HL-60 (cell line): ENCODE data around the gene TUBGCP2.

ENCODE experiments used
- DNase-seq, 2 experiments: peaks; one replicate each; pipeline ENCODE4 v3.0.0-alpha.2; 2010 to 2020; ENCODE audit warnings: low read depth in 1 of 2, low spot score in 1 of 2
- H3K27ac ChIP-seq: fragments of 250-450 bp; sonication (Bioruptor Pico); replicated peaks from 2 replicates; pipeline ENCODE4 v1.5.1; 2020; ENCODE audit warnings: mild to moderate bottlenecking, moderate library complexity
- H3K27me3 ChIP-seq: fragments of 250-450 bp; sonication (Bioruptor Pico); 2 replicates; pipeline ENCODE4 v1.5.1; 2021; ENCODE audit warnings: mild to moderate bottlenecking, moderate library complexity; ENCODE audit not compliant: insufficient read depth, poor library complexity, severe bottlenecking
- H3K4me3 ChIP-seq: replicated peaks from 2 replicates; pipeline ENCODE4 v1.5.1; 2011; ENCODE audit warnings: mild to moderate bottlenecking, control low read depth, low read length; ENCODE audit not compliant: insufficient read depth
- CTCF ChIP-seq: IDR thresholded peaks from one replicate; pipeline ENCODE4 v1.5.1; 2011; ENCODE audit warnings: low read length, control low read depth, inconsistent platforms; ENCODE audit not compliant: insufficient read depth
- GABPA ChIP-seq: IDR thresholded peaks from 2 replicates; pipeline ENCODE4 v1.6.1; 2012; ENCODE audit warnings: low read depth
- POLR2AphosphoS5 ChIP-seq: IDR thresholded peaks from 2 replicates; pipeline ENCODE4 v1.6.1; 2012; ENCODE audit warnings: low read depth
- REST ChIP-seq: IDR thresholded peaks from 2 replicates; pipeline ENCODE4 v1.6.1; 2012; ENCODE audit warnings: low read depth; ENCODE audit not compliant: insufficient replicate concordance
- SPI1 ChIP-seq: IDR thresholded peaks from 2 replicates; pipeline ENCODE4 v1.6.1; 2012; ENCODE audit warnings: low read depth, mild to moderate bottlenecking, borderline replicate concordance

TUBGCP2 gene

GRCh38 chr10:133326745-133327650 lies 18.3 kb upstream of the TUBGCP2 start:
- H3K4me3 ChIP-seq, result no peak overlapping the region
- H3K27me3 ChIP-seq, result peaks cover 36% of the 10 kb centered on the region
- DNase-seq, result no peak
- TF ChIP-seq REST (no peak), POLR2AphosphoS5 (no peak), CTCF (no peak), GABPA (no peak), SPI1 (no peak)
- H3K27ac ChIP-seq, result no peak overlapping the region

GRCh38 chr10:133326223-133326551 lies 17.5 kb upstream of the TUBGCP2 start:
- Histone ChIP-seq H3K4me3 (no peak overlapping the region), H3K27ac (no peak overlapping the region), H3K27me3 (peaks cover 36% of the 10 kb centered on the region)
- DNase-seq, result no peak
- TF ChIP-seq SPI1 (no peak), REST (no peak), GABPA (no peak), CTCF (no peak), POLR2AphosphoS5 (no peak)

- TF ChIP-seq CTCF, result no peak
- TF ChIP-seq POLR2AphosphoS5, result no peak
- TF ChIP-seq REST, result no peak
- no peak for TF ChIP-seq GABPA
- TF ChIP-seq SPI1, result no peak
- no peak overlapping the region for H3K4me3 ChIP-seq
- H3K27me3 ChIP-seq, result peaks cover 36% of the 10 kb centered on the region
- no peak for DNase-seq
- H3K27ac ChIP-seq, result no peak overlapping the region
These were observed 17.0 kb upstream of the TUBGCP2 start for GRCh38 chr10:133325440-133326222.
